T-cell (primary cell): ENCODE results near the gene ZNF385C. TPM values are rescaled to one million over a fixed set of nuclear protein-coding genes. Genes with fewer than 3 reads are reported as not detected.

Experiments
- ATAC-seq, 4 experiments: fragments of 200-7000 bp in 3 of 4; fragments of 150-1000 bp in 1 of 4; cut with Tn5 transposase; replicated peaks in 1 of 4; 1 replicate in 3 of 4; 2 replicates in 1 of 4; pipeline ENCODE4 v1.10.0; 2021; ENCODE audit warnings: moderate library complexity in 3 of 4, mild to moderate bottlenecking in 2 of 4, moderate number of reproducible peaks in 1 of 4
- CTCF ChIA-PET, 2 donors: fragments of 300-600 bp; sonication (Branson Sonifier 250); formaldehyde crosslinking; loops; one replicate each; lab custom pipeline; 2022; ENCODE audit warnings: antibody characterized with exemption in 2 of 2; lab: Charles Lee
- POLR2A ChIA-PET, 2 donors: fragments of 300-600 bp; sonication (Branson Sonifier 250); formaldehyde crosslinking; loops; one replicate each; lab custom pipeline; 2022; ENCODE audit warnings: antibody characterized with exemption in 2 of 2; lab: Charles Lee
- DNase-seq, 35 experiments: peaks; one replicate each; pipeline versions ENCODE4 v3.0.0 to v3.0.0-alpha.2; 2013 to 2023
- H3K27ac ChIP-seq: one replicate; pipeline ENCODE4 v1.5.1; 2013; ENCODE audit warnings: low read length
- H3K27me3 ChIP-seq, 2 experiments: replicated peaks in 1 of 2; 1 replicate in 1 of 2; 2 replicates in 1 of 2; pipeline versions ENCODE4 v1.6.1 to v1.7.0; 2013; ENCODE audit warnings: low read length in 1 of 2, mixed read lengths in 1 of 2; ENCODE audit not compliant: control insufficient read depth in 2 of 2, insufficient read depth in 2 of 2; ENCODE audit errors: extremely low read depth in 1 of 2
- H3K36me3 ChIP-seq, 2 donors: 1 replicate in 1 of 2; 2 replicates in 1 of 2; pipeline versions ENCODE4 v1.6.1 to v1.7.0; 2013; ENCODE audit warnings: low read length in 1 of 2; ENCODE audit not compliant: control insufficient read depth in 2 of 2, insufficient read depth in 1 of 2; ENCODE audit errors: extremely low read depth in 1 of 2
- H3K4me1 ChIP-seq, 2 experiments: 1 replicate in 1 of 2; 2 replicates in 1 of 2; pipeline versions ENCODE4 v1.6.1 to v1.7.0; 2013; ENCODE audit warnings: low read length in 2 of 2, mixed read lengths in 1 of 2; ENCODE audit not compliant: insufficient read depth in 2 of 2, control insufficient read depth in 1 of 2; ENCODE audit errors: extremely low read depth in 1 of 2
- H3K4me3 ChIP-seq, 2 donors: 1 replicate in 1 of 2; 2 replicates in 1 of 2; pipeline versions ENCODE4 v1.5.1 to v1.7.0; 2013; ENCODE audit warnings: mild to moderate bottlenecking in 2 of 2, low read length in 1 of 2, moderate library complexity in 1 of 2; ENCODE audit not compliant: control insufficient read depth in 1 of 2; ENCODE audit errors: extremely low read depth in 1 of 2
- H3K9me3 ChIP-seq: 2 replicates; pipeline ENCODE4 v1.7.0; 2013
- H3K27ac Mint-ChIP-seq, 2 donors: one replicate each; pipeline ENCODE4 v1.8.0; 2020 to 2021; ENCODE audit warnings: mild to moderate bottlenecking in 2 of 2, mixed read lengths in 2 of 2
- H3K27me3 Mint-ChIP-seq, 2 donors: one replicate each; pipeline ENCODE4 v1.8.0; 2021 to 2022; ENCODE audit warnings: mixed read lengths in 2 of 2
- H3K36me3 Mint-ChIP-seq: one replicate; pipeline ENCODE4 v1.8.0; 2021; ENCODE audit warnings: mixed read lengths
- H3K4me1 Mint-ChIP-seq, 3 donors: one replicate each; pipeline ENCODE4 v1.8.0; 2020 to 2022; ENCODE audit warnings: mixed read lengths in 3 of 3, mild to moderate bottlenecking in 1 of 3
- H3K4me3 Mint-ChIP-seq, 3 donors: one replicate each; pipeline ENCODE4 v1.8.0; 2020 to 2022; ENCODE audit warnings: mild to moderate bottlenecking in 3 of 3, mixed read lengths in 3 of 3, moderate library complexity in 3 of 3
- H3K9me3 Mint-ChIP-seq, 3 donors: one replicate each; pipeline ENCODE4 v1.8.0; 2020 to 2022; ENCODE audit warnings: mixed read lengths in 3 of 3
- WGBS: methylation state at CpG from one replicate; pipeline ENCODE4 v1.1.5; 2013; ENCODE audit warnings: missing lambda C conversion rate; ENCODE audit not compliant: insufficient coverage; 5-methylcytosine and 5-hydroxymethylcytosine counted together
- total RNA-seq, 35 experiments: library from RNA in 6 of 35; stranded (reverse) in 6 of 35; fragments of 120-200 nt in 1 of 35; gene quantifications; one replicate each; pipeline versions ENCODE4 v1.2.1 to v1.2.4 and lab custom pipeline; 2013 to 2026

ZNF385C gene
- total RNA-seq, 5 donors from 2014 or later (not counting 1 experiment from before 2014, with no cell fraction given): 0.16 to 1.0 (median 0.46) TPM

DNA sequence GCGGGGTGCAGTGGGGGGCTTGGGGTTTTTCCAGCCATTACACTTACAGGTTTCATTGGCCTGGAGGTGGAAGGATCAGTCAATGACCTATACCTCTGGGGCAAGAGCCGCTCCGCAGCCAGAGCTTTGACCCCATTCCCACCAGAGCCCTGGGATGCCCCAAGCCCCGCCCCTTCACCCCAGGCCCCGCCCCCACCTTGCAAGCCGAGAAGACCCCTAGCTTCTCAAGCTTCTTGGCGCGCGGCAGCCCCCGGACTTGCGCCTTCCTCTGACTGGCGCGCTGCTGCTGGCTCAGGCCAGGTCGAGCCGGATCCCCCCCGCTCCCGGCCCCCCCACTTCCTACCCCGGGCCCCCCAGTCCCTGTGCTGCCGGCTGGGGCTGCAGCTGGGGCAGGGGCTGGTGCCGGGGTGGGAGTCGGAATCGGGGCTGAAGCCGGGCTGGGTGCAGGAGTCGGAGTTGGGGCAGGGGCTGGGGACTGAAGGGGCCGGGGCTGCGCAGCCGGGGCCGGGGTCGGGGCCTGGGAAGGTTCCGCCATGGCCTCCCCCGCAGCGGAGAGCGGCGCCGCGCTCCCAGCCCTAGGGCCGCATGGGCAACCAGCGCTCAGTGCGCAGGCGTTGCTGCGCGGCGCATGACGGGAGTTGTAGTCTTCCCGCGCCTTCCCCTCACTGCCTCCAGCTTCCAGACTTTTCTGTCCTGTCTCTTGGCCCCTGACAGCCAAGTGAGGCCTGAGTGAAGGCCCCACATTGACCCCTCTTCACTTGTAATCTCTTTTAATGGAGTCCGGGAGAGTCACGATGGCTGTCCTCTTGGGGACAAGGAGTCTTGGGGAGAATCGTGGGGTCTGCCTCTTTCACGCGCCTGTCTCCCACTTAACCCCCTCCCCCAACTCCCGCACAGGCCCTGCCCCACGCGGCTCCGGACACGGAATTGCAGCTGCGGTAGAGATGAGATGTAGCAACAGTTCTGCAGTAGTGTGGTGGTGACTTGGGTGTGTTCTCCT is 22.8 kb upstream of the ZNF385C start, which contains the start of gene KAT2A:
Gene KAT2A (minus strand): TSS at position 598 of the 1,000 bp plus-strand sequence. CDS start 63 bp downstream, at position 535.
- CTCF ChIA-PET: interaction anchor here (0.6 to 1.6 kb wide), 8 partner anchors 55 to 234 kb away, joined by 3 to 8 read pairs (median 4); partner anchors contain the start of genes NKIRAS2 (in 2 of the 2), CNP (in 1 of the 2) and KCNH4 (in 1 of the 2)
- H3K9me3 ChIP-seq: no peaks in the 10 kb centered on the region
- Mint-ChIP-seq H3K4me1 (peaks cover 28 to 32% (median 28%) of the 10 kb centered on the region in 3 donors), H3K4me3 (peak within 1 kb of the TSS; percentile 66 to 74 (median 71)), H3K27ac (peak within 1 kb of the TSS; percentile 59 to 72), H3K9me3 (no peaks in the 10 kb centered on the region), H3K36me3 (peaks cover 28% of the 10 kb centered on the region), H3K27me3 (no peaks in the 10 kb centered on the region)
- peak; percentile 29 to 88 (median 69) for DNase-seq
- peaks cover 5 to 28% of the 10 kb centered on the region in 2 experiments for H3K4me1 ChIP-seq
- no peaks in the 10 kb centered on the region for H3K27me3 ChIP-seq
- H3K36me3 ChIP-seq: peaks cover 16 to 32% of the 10 kb centered on the region in 2 donors
- 0% methylated on average over 20 of the region's 57 CpGs for whole genome bisulfite sequencing
- peak; percentile 92 to 94 (median 94) for ATAC-seq
- H3K4me3 ChIP-seq: peak within 1 kb of the TSS; percentile 42 to 51
- no peak within 1 kb of the TSS for H3K27ac ChIP-seq
- POLR2A ChIA-PET: interaction anchor here in 1 of 2 donors (0.7 kb wide), 1 partner anchor 15 kb away, joined by 6 read pairs; no protein-coding TSS in a partner anchor

DNA sequence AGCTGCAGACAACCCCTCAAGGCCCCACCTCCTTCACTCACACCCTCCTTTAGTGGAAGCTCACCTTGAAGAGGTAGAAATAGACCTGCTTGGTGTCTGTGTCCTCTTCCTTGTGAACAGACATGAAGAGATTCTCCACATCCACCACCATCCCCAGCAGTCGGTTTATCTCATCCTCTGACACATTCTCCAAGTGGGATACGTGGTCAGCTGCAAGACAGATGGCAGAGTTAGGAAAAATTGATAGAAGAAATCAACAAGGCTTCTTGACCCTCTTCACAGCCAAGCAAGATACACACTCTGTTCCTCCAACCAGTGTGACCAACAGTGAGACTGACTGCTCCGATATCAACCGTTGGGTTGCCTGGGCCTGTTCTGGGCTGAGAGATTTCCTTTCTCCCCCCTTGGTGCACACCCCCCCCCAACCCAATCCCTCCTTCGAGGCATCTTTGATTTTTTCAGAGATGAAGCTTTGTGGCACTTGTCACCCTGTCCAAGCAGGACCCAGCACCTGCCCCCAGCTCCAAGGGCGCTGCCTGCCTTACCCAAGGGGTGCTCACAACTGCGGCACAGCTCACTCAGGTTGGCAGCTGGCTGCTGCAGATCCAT is 22.0 kb upstream of the ZNF385C start:
- H3K4me3 ChIP-seq: peak overlapping the region in 1 of 2 donors; percentile 42

DNA sequence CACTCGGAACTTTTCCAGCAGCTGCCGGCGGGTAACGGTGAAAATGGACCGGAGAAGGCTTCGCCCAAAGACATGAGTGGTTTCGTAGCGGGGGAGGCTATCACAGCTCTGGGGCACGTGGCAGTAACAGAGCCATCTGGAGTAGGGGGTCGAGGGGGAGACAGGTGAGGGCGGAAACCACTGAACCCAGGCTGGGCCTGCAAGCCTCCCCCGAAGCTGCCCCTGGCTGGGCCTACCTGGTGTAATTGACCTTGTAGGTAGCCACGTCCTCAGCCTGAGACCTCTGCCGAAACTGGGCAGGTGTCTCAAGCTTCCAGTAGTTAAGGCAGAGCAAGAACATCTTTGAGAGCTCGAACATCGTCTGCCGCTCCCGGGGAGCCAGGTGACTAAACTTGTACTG is 21.0 kb upstream of the ZNF385C start:
- H3K36me3 ChIP-seq: peaks cover 16 to 22% of the 10 kb centered on the region in 2 donors
- 92% methylated on average over 18 of the region's 18 CpGs for WGBS
- H3K9me3 ChIP-seq: no peaks in the 10 kb centered on the region
- DNase-seq: no peak
- Mint-ChIP-seq H3K27me3 (no peaks in the 10 kb centered on the region), H3K4me3 (peak overlapping the region in 2 of 3 donors; percentile 35 to 74), H3K4me1 (peaks cover 29 to 39% (median 38%) of the 10 kb centered on the region in 3 donors), H3K27ac (no peak overlapping the region), H3K36me3 (peaks cover 25% of the 10 kb centered on the region), H3K9me3 (no peaks in the 10 kb centered on the region)
- no peak for ATAC-seq
- ChIA-PET POLR2A (no interaction called here), CTCF (interaction anchor here (0.5 to 1.8 kb wide), 8 partner anchors 18 to 1979 kb away, joined by 3 to 6 read pairs (median 4); partner anchors contain the start of gene DNAJC7 (in 1 of the 2))
- no peak overlapping the region for H3K27ac ChIP-seq
- no peaks in the 10 kb centered on the region for H3K27me3 ChIP-seq
- no peak overlapping the region for H3K4me3 ChIP-seq
- peaks cover 5 to 28% of the 10 kb centered on the region in 2 experiments for H3K4me1 ChIP-seq

More for the DNA sequence above, 22.0 kb upstream of the ZNF385C start:
- ATAC-seq (peak in 1 of 4 experiments; percentile 2), DNase-seq (no peak)
- Mint-ChIP-seq H3K4me1 (peaks cover 29 to 38% (median 33%) of the 10 kb centered on the region in 3 donors), H3K4me3 (peak overlapping the region; percentile 66 to 74 (median 71)), H3K27ac (peak overlapping the region in 1 of 2 donors; percentile 34), H3K36me3 (peaks cover 23% of the 10 kb centered on the region), H3K9me3 (no peaks in the 10 kb centered on the region), H3K27me3 (no peaks in the 10 kb centered on the region)
- Histone ChIP-seq H3K9me3 (no peaks in the 10 kb centered on the region), H3K4me1 (peaks cover 5 to 28% of the 10 kb centered on the region in 2 experiments), H3K36me3 (peaks cover 16 to 27% of the 10 kb centered on the region in 2 donors), H3K27me3 (no peaks in the 10 kb centered on the region), H3K27ac (no peak overlapping the region)
- 31% methylated on average over 2 of the region's 7 CpGs for WGBS
- CTCF ChIA-PET: interaction anchor here (0.6 to 1.6 kb wide), 9 partner anchors 17 to 1980 kb away, joined by 3 to 8 read pairs (median 4); partner anchors contain the start of genes CNP (in 1 of the 2), DNAJC7 (in 1 of the 2), KCNH4 (in 1 of the 2) and NKIRAS2 (in 1 of the 2)
- POLR2A ChIA-PET: no interaction called here

DNA sequence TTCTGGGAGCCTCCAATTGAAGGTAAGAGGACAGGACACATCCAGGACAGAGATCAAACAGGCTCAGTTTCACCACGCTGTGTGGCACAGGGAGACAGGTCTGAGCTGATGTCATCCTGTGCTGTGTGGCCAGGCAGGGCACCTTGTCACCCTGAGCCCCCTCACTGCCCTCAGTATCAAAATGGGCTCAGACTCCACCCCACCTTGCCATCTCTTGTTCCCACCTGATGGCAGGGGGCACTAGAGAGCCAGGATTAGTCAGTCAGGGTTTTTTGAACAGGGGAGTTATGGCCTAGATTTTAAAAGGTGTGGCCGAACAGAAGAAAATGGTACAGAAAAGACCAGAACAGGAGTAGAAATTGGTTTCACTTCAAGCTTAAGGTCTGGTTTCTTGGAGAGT is 20.3 kb upstream of the ZNF385C start:
- CTCF ChIA-PET: interaction anchor here (0.5 to 1.8 kb wide), 10 partner anchors 17 to 301 kb away, joined by 3 to 7 read pairs (median 4); no protein-coding TSS in a partner anchor
- peak in 18 of 35 experiments; percentile 20 to 59 (median 34) for DNase-seq

DNA sequence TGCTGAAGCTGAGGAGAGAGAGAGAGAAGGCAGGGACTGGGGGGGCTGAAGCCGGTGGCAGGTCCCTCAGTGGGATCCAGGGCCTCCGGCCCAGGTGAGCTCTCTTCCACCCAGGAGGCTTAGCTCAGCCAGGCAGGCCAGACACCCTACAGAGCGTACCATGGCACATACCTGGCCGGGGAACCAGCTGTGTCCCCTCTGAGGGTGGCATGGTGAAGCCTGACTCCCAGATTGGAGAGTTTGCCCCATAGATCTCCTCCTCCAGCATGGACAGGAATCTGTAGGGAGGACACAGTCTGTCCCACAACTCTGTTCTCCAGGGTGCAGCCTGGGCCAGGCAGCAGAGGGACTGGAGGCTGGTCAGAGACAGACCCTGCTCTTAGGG is 19.8 kb upstream of the ZNF385C start:
- ChIA-PET POLR2A (no interaction called here), CTCF (interaction anchor here (0.6 to 1.8 kb wide), 13 partner anchors 14 to 301 kb away, joined by 3 to 9 read pairs (median 4); partner anchors contain the start of gene NKIRAS2 (in 1 of the 2))
- WGBS: 93% methylated on average over 2 of the region's 4 CpGs
- Histone ChIP-seq H3K27ac (no peak overlapping the region), H3K36me3 (peaks cover 16 to 20% of the 10 kb centered on the region in 2 donors), H3K4me3 (no peak overlapping the region), H3K9me3 (no peaks in the 10 kb centered on the region), H3K4me1 (peaks cover 5 to 33% of the 10 kb centered on the region in 2 experiments), H3K27me3 (no peaks in the 10 kb centered on the region)
- Mint-ChIP-seq H3K27me3 (no peaks in the 10 kb centered on the region), H3K4me3 (peak overlapping the region in 1 of 3 donors; percentile 13), H3K9me3 (no peaks in the 10 kb centered on the region), H3K27ac (no peak overlapping the region), H3K4me1 (peaks cover 29 to 42% (median 38%) of the 10 kb centered on the region in 3 donors), H3K36me3 (peaks cover 25% of the 10 kb centered on the region)
- no peak for ATAC-seq
- DNase-seq: no peak

More for the DNA sequence above, 20.3 kb upstream of the ZNF385C start:
- Histone ChIP-seq H3K4me1 (peaks cover 5 to 29% of the 10 kb centered on the region in 2 experiments), H3K27me3 (no peaks in the 10 kb centered on the region), H3K4me3 (no peak overlapping the region), H3K9me3 (no peaks in the 10 kb centered on the region), H3K36me3 (peaks cover 16 to 20% of the 10 kb centered on the region in 2 donors), H3K27ac (no peak overlapping the region)
- peak overlapping the region in 1 of 2 donors; percentile 73 for H3K27ac Mint-ChIP-seq
- WGBS: 77% methylated on average over 2 of the region's 2 CpGs
- POLR2A ChIA-PET: no interaction called here
- H3K36me3 Mint-ChIP-seq: peaks cover 25% of the 10 kb centered on the region
- H3K4me1 Mint-ChIP-seq: peaks cover 29 to 42% (median 38%) of the 10 kb centered on the region in 3 donors
- no peaks in the 10 kb centered on the region for H3K27me3 Mint-ChIP-seq
- no peaks in the 10 kb centered on the region for H3K9me3 Mint-ChIP-seq
- ATAC-seq: peak in 1 of 4 experiments; percentile 13
- peak overlapping the region; percentile 37 to 74 (median 51) for H3K4me3 Mint-ChIP-seq
